Measurements from ENCODE around the gene NCR2. TPM values are rescaled to one million over a fixed set of nuclear protein-coding genes. Genes with fewer than 3 reads are reported as not detected.

The NCR2 gene
- total RNA-seq, 1 experiment from 2014 or later, result not detected

Other genes with a start within 250 kb of the NCR2 start
- gene TREML1, start 181.3 kb upstream of the NCR2 start, total RNA-seq (2014; rRNA removed; shearing (Covaris generic)), result not detected in 2 replicates
- gene TREM2, start 172.5 kb upstream of the NCR2 start, total RNA-seq (2014; rRNA removed; shearing (Covaris generic)), result 0.39 TPM in 1 of 2 replicates, not detected in the other
- not detected in 2 replicates for gene TREML2, start 134.5 kb upstream of the NCR2 start, total RNA-seq (2014; rRNA removed; shearing (Covaris generic))
- gene TREML4, start 107.3 kb upstream of the NCR2 start, total RNA-seq (2014; rRNA removed; shearing (Covaris generic)), result not detected in 2 replicates
- 2.0 TPM in 1 of 2 replicates, not detected in the other for gene TREM1, start 48.9 kb upstream of the NCR2 start, total RNA-seq (2014; rRNA removed; shearing (Covaris generic))
- 3.1 and 4.7 TPM in 2 replicates for gene FOXP4, start 210.8 kb downstream of the NCR2 start, total RNA-seq (2014; rRNA removed; shearing (Covaris generic))